NK-92 (cell line): ENCODE measurements around the gene SLC25A29.
"Not testable (repeated sequence)": the region's sequence is repeated elsewhere in the genome, so short reads cannot be mapped to it uniquely, and the experiment has no call there.

Experiments
- DNase-seq: peaks from one replicate; lab custom pipeline; 2025; ENCODE audit not compliant: unreplicated experiment; lab: John Stamatoyannopoulos, UW

The SLC25A29 gene, protein sequence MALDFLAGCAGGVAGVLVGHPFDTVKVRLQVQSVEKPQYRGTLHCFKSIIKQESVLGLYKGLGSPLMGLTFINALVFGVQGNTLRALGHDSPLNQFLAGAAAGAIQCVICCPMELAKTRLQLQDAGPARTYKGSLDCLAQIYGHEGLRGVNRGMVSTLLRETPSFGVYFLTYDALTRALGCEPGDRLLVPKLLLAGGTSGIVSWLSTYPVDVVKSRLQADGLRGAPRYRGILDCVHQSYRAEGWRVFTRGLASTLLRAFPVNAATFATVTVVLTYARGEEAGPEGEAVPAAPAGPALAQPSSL

DNA sequence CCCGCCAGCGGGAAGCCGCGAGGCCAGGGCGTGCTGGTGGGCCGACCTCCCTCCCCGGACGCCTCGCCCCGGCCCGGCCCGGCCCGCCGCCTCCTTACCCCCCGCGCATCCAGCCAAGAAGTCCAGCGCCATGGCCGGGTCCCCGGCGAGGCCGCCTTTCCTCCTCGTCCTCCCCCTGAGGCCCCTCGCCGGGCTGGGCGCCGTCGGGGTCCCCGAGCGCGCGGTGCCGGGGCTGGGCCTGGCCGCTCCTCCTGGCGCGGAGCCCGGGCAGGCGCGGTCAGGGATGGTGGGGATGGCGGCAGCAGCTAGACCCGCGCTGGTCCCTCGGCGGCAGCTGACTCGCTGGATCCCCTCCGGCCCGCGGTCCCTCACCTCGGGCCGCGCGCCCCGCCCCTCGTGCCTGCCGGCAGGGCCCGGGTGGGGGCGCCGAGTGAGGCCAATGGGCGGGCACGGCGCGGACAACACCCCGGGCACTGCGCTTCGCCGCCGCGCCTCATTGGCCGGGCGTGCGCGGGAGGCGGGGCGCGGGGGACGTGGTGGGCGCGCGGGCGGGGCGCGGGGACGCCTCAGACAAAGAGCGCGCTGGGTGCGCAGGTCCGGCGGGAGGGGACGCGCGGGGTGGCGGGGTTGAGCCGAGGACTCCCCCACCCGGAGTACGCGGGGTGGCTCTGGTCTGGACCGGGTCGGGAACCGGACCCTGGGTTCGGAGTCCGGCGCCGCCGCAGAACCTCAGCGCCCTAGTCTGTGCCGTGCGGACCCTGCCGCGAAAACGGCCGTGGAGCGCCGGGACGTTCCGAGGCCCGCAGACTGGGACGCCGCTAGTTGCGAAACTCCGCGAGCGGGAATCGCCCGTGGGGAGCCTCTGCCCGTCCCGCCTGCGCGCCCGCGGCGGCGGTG, at the start of gene SLC25A29:
SLC25A29 (minus strand) TSS at position 344 of the 897 bp plus-strand sequence; CDS start at position 132, 212 bp downstream.
- no peak for DNase-seq

DNA sequence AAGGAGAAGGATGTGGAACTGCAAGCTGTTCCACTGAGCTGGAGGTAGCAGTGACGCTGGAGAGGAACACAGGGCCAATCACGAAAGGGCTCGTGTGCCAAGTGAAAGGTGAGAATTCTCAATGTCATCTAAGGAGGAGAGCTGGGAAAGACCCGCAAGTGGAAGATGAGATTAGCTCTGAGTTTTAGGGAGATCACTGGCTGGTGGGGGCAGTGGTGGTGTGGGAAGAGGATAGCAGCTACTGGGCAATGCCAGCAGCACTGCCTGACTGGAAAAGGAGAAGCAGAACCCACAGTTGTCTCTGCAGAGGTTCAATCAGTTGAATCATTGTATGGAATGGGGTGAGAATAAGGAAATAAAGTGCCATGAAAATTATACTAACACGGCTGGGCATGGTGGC, 44.7 kb upstream of the SLC25A29 start:
- DNase-seq: no peak

DNA sequence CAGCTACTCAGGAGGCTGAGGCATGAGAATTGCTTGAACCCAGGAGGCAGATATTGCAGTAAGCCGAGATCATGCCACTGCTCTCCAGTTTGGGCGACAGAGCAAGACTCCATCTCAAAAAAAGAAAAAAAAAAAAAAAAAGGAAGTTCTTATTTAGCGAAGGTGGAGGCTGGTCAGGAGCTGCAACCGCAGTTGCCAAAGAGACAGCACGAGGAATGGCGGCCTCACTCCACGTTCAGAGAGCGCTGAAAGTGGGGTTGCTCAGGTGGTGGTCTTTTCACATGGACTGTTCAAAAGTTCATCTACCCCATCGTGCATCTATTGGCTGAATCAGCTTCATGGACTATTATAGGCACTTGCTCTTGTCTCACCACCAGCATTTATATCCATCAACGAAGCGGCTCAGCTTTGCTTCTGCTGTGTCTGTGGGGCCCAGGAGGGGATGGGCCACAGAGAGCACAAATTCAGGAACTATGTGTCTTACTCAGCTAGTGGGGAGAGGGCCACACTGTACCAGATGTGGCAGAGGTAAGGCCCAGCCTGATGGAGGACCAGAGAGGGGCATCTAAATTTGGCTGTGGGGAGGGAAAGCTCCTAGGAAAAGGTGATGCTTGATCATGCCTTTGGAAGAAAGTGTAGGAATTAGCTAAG, 44.2 kb upstream of the SLC25A29 start:
- DNase-seq: no peak

DNA sequence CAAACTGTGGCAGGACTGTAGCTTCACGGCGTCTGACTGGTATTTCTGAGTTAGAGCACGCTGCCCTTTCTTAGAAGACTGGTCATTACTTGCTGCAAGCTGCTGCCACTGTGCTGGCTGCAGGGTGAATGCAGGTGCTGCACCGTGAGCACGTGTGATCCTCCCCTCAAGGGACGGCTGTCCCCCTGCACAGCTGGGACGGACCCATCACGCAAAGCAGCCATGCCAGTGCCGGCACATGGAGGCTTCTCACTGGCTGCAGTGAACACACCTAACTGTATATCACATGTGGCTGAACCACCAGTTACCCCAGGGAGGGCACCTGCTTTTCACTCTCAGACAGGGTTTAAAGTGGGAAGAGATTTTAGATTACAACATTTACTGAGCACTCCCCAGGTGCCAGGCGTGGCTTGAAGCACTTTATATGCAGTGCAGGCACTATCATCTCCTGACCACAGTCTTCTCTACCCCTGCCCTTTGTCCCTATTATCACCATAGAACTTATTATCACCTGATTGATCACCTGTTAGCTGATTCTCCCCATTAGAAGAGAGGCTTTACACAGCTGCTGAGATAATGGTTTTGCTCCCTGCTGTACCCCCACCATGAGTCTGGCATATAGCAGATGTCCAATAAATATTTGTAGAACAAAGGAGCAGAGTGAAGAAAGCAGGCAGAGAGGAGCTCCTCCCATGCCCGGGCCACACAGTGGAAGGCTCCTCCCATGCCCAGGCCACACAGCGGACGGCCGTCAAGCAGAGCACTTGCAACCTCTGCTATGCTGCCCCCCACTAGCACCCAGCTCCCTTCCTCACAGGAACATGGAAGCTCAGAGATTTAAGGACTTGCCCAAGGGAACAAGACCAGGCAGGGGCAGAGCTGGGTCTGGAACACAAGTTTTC, 42.8 kb upstream of the SLC25A29 start:
- no peak for DNase-seq

DNA sequence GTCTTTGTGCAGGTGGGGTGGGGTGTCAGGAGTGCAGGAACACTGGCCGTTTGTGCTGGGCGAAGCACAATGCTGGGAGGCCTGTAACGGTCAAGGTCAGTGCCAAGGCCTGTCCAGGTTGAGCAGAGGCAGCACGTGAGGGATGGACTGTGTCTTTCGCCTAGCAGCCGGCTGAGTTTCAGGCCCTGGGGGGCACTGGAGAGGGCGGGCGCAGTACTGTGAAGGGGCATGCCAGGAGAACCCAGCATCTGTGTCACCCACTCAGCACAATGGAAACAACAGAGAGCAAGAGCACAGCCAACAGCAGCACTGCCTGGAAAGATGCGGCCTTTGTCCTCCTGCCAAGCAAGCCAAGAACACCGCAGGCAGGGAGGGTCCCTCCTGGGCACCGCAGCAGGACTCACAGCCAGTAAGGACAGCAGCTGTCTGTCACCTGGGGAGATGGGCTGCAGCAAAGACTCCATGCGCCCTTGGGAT, 42.0 kb upstream of the SLC25A29 start:
- DNase-seq: no peak

DNA sequence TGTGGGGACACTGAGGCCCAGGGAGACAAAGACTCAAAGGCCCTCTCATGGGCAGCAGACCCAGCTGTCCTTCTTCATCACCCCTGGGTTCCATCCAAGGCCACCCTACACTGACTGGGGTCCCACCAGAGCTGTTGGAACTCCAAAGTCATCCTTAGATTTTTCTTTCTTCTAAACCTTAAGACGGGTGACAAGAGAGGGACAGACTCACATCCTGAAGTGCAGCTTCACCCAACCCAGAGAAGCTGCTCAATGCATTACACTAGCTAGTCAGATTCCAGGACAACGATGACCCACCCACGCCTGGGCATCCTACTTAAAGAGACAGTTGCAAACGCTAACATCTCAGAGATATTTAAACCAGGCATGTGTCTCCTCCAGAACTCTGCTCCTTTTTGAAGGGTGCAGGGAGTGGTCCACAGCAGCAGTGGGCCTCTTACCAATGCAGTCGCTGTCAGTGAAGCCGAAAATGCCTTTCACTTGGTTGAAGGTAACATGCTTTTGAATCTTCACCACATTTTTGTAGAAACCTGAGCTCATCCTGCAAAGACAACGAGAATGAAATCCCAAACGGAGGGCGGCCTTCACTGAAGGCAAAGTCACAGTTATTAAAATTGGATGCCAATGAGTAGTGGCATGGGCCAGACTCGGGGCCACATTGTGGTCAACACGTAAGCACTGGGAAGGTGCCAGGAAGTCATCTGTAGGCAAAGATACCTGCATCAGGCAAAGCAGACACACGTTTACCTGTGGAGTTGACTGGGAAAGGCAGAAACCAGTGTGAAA, 40.3 kb upstream of the SLC25A29 start:
- no peak for DNase-seq

DNA sequence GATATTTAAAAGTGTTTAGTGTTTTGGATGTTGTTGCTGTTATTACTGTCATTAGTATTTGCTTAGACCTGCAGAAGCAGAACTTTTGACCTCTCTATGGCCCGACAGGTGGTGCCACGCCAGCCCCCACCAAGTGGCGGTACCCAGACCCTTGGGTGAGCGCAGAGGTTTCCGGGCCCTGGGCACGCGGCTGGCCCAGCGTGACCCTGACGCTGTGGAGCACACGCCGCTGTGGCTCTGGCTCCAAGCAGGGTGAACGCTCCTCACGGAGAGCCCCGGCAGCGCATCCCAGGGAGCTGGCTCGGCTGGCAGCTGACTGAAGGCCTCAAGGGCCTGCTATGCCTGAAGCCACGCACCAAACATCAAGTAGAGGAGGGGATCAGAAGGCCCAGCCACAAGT, 39.5 kb upstream of the SLC25A29 start:
- DNase-seq: no peak

DNA sequence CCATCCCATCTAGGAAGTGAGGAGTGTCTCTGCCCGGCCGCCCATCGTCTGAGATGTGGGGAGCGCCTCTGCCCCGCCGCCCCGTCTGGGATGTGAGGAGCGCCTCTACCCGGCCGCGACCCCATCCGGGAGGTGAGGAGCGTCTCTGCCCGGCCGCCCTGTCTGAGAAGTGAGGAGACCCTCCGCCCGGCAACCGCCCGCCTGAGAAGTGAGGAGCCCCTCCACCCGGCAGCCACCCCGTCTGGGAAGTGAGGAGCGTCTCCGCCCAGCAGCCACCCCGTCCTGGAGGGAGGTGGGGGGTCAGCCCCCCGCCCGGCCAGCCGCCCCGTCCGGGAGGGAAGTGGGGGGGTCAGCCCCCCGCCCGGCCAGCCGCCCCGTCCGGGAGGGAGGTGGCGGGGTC, 38.4 kb upstream of the SLC25A29 start:
- DNase-seq: not testable (repeated sequence)

DNA sequence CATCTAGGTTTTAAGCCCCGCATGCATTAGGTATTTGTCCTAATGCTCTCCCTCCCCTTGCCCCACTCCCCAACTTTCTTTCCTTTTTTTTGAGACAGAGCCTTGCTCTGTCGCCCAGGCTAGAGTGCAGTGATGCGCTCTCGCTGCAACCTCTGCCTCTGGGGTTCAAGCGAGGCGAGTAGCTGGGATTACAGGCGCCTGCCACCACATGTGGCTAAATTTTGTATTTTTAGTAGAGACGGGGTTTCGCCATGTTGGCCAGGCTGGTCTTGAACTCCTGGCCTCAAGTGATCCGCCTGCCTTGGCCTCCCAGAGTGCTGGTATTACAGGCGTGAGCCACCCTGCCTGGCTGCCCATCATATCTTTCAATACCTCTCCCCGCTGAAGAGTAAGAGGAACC, 36.6 kb upstream of the SLC25A29 start:
- not testable (repeated sequence) for DNase-seq

DNA sequence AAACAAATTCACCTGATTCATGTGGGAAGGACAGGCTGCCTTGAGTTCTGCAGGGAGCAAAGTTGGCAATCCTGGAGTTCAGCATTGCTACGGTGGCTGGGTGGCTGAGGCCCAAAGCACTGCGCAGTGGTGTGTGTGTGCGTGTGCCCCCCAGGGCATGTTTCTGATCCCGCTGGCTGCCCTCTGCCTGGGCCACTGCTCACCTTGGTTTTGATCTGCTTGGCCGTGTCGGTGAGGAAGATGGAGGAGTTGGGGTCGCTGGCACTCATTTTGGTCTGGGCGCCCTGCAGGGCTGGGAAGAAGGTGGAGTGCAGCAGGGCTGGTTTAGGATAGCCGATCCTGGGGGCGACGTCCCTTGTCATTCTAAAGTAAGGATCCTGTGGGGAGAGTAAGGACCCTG, 36.0 kb upstream of the SLC25A29 start:
- DNase-seq: no peak

DNA sequence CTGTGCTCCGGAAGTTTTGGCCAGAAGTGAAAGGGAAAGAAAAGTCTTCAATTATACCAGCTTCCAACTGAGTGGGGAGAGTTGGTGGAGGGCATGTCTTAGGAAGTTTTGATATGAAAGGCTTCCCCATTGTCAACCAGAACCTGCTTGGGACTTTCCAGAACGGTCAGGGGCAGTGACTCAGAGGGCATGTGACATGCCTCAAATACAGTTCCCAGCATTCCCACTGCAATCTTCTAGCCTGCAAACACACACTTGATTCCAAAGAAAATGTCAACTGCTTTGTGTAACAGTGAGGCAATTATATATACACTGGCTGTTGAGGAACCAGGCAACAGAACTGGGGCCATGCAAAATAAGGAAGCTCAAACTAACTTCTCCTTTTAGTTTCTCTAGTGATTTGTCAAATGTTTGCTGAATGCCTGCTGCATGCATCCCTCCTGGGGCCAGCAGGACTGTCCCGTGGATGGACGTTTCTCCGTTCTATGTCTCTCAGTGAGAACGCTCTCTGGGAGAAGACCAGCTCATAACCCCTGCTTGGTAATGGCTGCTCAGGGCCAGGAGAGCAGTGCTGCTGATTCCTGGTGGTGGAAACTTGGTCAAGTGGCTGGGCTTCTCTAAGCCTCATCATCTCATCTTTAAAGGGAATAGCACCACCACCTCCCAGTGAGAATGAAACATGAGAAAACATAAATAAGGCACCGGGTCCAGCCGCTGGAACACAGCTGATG, 35.2 kb upstream of the SLC25A29 start:
- no peak for DNase-seq

DNA sequence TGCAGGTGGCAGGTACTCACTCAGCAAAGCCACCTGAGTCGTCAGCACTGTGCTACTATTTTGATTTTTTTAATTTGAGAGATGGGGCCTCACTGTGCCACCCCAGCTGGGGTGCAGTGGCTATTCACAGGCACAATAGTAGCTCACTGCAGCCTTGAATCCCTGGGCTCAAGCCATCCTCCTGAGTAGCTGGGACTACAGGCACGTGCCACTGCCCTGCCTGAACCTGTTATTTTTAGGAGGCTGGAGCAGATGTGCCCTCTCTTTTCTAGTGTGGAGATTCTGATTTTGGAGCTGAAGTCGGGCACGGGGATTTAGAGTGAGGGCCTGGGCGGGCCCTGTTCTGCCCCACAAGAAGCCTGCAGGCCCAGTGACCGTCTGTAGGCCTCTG, 34.2 kb upstream of the SLC25A29 start:
- no peak for DNase-seq

DNA sequence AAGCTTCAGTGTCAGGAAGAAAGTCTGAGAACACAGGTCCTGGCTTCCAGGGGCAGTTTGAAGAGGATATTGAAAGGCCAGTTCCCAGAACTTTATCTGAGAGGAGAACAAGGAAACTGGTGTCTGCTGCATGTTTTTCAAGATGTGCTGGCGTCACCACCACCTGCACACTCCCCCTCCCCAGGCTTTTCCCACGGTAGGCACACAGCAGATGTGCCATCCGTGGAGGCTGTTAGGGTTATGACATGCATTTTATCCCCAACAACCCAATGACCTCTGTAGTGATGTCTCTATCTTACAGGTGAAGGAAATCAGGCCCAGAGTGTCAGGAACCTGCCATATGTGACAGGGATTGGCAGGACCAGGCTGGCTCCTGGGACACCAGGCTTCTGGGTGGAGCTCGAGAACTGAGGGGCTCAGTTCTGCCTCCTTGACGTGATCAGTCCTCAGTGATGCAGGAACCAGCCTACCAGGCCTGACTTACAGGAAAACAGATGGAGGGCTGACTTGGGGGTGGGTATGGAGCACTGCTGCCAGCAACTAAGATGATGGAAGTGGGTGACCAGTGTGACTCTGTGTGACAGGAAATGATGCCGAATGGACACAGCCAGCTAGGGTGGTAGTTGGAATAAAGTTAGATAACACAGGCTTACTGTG, 33.6 kb upstream of the SLC25A29 start:
- DNase-seq: no peak

DNA sequence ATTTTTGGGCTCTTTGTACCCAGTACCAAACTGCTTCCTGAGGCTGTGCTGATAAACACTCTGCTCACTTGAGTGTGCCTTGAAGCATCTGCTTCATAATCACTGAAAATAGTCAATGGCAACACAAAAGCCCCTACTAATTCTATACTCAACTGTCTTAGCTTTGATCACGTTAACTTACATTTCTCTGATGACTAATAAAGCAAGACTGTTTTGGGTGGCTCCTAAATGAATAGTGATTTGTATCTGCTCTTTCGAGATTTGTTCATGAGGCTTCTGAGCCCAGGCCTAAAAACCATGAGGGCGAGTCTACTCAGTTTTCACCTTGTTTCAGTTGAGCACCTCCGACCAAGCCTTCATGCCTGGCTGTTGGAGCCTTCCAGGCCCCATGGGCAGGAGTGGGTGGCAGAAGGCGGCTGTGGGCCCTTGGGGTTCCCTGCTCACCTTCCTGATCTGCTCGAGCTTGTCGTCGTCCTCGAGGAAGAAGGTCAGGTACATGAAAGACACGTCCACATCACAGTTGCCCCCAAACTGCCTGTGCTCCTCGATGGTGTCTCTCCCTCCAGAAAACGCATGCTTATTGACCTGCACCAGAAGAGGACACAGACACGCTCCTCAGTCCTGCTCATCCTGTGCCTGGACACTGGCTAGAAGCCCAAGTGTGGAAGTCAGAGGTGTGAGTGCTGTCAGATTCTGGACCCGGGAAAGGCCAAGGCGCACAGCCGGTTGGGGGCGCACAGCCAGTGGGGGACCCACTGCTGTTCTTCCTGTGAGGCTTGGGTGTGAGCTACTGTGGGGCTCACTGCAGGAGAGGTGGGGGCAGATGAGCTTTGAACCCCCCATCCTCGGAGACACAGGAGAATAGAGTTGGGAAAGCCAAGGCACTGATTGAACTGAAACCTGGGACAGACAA, 30.6 kb upstream of the SLC25A29 start:
- no peak for DNase-seq

DNA sequence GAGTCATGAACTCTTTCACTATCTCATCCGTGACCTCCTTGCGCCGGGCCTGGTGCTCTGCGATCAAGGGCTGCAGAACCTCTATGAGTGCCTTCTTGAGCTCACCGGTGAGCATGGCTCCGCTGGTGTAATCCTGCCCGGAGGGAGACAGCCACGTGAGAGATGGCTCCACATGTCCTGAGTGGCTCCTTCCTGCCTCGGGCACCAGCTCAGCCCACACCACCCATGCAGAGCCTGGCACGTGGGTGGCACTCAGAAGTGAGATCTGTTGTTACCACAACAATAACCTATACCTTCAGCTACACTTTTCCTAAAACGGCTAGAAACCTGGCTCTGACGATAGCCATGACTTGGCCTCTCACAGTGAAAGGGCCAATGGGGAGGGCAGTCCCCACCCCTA, 28.7 kb upstream of the SLC25A29 start:
- no peak for DNase-seq

DNA sequence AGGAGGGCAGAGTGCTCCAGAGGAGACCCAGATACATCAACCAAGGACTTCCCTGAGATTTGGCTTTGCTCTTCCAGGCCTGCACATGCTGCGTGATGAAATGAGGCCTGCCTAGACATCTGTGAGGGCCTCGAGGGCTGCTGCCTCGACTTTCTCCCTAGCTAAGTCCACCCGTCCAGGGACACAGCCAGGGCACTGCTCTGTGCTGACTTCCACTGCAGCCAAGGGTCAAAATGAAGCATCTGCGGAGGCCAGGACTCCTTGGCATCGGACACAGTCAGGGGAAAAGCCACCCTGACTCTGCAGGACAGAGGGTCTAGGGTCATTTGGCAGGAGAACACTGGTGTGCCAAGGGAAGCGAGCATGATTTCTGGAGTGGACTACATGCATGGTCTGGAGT, 27.6 kb upstream of the SLC25A29 start:
- no peak for DNase-seq

DNA sequence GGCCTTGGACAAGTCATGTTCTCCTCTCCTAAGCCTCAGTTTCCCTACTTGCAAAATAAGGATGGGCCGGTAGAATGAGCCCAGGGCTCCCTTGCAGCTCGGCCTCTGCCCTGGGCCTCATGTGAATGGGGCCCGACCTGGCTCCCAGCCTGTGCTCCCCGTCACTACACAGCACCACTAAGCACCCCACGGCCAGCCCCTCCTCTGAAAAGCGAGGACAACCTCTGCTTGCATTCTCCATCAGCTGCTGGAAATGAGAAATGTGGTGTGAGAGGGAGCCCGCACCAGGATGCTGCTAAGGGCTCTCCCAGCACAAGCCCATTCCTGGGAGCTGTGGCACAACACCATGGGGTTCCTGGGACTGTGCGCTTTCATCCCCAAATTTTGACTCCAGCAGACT, 27.1 kb upstream of the SLC25A29 start:
- DNase-seq: no peak

DNA sequence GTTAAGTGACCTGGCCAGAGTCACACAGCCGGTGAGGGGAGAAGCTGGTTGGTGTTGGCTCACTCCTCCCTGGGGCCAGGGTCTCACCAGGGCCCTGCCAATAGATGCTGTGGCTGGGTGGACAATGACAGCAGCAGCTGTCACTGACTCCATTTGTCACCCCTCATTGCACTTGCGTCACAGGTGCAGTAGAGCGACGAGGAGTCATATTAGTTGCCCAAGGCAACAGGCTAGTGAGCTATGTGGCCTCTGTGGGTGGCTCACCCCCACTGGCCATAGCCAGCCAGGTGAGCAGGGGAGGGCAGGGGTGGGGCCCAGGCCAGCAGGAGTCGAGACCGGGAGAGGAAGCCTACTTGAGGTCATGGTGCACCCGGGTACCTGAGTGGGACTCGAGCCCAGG, 26.6 kb upstream of the SLC25A29 start:
- no peak for DNase-seq
